HG03025 (cell line): ENCODE data around the gene FYN.

Experiments
- ATAC-seq: cut with Tn5 transposase; IDR thresholded peaks from one replicate; pipeline ENCODE4 v1.9.1; 2021; ENCODE audit warnings: mild to moderate bottlenecking, moderate library complexity; ENCODE audit not compliant: unreplicated experiment, low FRiP score

FYN gene

DNA sequence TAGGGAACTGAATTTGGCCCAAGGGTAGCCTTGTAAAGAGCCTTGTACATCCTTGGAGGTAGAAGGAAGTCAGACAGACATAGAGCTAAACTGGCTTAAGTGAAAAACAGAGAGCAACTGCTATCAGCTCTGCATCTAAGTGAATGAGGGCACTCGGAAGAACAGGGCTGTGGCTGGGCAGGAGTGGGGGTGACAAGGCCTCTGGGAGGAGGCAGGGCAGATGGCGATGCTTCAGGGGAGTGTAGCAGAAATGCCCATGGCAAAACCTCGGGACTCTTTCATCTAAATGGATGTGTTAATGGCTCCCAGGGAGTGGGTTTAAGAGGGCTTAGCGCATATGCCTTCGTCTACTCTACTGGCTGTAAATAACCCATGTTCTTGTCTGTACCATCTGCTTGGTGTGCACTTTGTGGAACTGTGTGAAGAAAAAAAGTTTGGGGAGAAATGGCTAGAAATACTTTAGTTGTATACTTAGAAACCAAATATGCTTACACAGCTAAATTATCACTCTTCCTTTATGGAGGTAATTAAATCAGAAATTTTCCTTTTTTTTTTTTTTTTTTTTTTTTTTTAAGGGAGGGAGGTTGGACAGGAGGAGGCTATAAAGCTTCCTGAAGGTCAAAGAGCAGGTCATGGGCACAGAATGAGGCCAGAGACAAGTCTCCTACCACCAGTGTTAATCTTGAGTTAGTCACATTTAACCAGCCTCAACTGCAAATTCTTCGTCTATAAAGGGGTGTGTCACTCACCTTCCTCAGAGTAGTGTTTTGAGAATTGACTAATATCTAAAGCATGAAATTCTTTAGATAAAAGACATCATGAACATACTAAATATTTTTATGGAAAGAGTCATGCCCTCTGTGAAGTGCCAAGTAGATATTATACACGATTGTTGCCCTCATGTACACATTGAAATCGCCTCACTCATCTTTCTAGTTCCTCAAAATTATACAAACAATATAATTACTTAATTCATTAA lies 60.9 kb downstream of the FYN start:
- ATAC-seq = no peak

DNA sequence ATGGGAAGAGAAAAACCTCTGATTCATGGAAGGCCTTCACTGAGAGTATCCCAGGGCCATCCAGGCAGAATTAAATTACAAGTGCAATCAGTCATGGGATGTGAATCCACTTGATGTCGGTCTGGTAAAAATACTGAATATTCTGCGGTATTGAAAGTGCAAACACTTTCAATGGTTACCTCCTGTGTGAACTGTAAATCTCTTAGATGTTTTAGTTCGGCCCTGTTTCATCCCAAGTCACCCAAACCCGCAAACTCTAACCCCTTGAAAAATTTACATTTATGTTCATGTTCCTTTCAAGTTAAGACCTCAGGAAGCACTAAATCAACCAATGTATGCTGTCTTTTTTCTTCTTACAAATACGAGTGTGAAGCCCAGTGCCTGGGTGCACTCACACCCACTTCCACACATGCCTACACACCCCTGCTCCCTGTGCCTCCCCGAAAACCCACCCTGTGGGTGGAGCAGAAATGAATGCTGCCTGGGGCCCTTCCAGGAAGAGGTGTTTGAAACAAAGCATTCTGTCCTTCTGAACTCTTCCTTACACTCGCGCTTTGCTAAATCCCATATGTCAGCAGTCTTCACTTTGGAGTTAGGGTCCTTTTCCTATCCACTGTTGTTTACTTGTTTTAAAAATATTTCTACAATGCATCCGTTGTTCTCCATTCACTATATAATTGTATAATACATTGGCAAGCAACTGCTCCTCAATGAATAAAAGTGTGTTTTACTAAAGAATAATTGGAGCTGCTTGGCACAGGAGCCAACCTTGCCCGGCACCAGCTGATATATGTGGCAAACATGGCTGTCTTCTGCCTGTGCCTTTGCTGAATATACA lies 62.7 kb downstream of the FYN start:
- ATAC-seq = no peak

DNA sequence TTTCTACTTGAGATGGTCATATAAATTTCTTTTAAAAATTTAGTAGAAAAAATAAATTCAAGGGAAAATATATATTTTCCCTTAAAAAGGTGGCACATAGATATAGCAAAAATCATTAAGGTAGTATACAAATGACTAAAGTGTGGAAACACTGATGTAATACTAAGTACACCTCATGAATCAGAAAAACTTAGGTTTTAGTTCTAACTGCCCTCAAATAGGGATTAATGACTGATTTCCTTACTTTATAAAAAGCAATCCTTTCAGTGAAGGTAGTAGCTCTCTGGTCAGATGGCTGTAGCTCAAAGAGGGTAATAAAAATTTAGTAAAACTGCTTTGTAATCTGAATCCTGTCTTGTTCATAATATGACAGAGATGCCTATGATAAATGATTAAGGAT lies 63.5 kb downstream of the FYN start:
- ATAC-seq = no peak

DNA sequence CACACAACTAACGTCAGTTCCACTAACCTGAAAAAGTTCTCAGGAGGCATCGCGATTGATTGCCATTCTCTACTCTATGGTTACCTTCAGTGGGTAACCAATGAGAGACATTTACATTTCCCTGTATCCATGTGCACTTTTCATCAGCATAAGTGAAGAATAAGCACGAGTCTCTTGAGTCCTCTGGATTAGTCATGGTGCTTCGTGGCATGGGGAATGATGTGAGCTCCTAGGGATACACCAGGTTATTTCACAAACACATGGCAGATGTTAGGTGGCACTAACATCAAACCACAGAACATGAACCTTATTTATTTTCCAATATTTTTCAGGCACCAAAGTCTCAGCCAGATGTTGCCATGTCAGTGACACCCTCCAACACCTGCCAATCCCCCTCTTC lies 64.0 kb downstream of the FYN start:
- no peak for ATAC-seq

DNA sequence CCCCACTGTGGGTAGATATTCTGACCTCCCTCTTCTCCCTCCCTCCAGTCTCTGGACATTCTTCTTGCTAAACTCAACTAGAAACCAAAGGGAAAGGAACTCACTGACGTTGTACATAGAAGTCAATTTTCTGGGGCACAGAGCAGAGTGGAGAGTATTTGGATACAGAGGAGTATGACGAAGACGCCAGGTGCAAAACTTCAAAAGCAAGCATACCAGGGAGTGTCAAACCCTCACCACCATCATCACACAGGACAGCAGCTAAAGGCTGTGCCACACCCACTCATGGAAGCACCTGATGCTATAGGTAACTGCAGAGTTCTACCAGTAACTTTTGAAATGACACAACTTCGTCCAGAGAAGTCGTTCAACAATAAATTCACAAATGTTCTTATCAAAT lies 64.8 kb downstream of the FYN start:
- ATAC-seq = no peak

DNA sequence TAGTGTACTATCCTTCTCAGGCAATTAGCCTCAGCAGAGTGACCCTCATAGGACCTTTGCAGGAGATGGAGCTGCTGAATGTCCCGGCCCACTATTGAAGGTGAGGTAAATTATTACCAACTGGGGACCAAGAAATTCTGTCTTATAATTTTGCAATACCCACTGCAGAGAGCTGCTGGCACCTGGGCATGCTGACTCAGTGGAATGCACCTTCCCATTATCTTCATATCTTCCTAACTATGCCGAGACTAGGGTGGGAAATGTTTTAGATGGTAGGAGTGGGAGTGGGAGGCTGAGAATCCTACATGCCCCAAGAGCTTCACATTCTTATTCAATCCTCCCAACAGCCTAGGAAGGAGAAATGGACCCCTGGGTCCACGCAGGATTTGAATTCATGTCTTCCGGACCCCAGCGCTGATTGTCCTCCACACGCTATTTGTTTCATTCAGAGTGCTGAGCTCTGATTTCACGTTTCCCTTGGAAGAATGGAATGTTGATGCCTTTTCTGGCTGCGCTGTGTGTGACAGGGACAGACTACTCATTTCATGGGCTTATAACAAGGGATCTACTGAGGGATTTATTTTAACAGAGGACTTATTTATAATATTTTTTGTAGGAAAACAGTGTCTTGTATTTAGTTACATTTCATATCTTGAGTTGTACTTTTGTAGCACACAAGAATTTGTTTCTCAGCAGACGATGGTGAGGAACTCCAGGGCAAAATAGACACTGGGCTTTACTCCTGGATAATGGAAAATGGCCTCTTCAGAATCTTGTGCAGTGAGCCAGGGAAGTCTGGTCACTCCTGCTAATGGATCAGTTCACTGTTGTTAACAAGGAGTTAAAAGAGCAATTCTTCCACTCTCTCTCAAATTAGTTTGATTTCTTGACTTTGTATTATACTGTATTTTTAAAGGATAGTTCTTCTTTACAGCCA lies 66.4 kb downstream of the FYN start:
- ATAC-seq = no peak

DNA sequence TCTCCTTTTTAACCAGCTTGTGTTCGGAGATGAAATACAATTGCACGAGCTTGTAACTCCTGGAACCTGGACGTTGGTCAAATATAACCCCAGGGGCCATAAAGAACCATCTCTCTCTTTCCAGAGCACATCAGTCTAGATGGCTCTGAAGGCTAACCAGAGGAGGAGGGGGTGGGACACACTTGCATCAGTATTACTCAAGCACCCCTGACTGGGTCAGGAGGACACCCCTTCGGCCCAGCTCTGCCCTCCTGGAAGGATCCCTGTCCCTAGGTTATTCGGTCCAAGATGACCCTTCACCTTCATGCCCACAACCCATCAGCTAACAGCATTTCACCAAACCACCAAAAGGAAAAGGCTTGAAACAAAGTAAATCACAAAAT lies 67.1 kb downstream of the FYN start:
- no peak for ATAC-seq

DNA sequence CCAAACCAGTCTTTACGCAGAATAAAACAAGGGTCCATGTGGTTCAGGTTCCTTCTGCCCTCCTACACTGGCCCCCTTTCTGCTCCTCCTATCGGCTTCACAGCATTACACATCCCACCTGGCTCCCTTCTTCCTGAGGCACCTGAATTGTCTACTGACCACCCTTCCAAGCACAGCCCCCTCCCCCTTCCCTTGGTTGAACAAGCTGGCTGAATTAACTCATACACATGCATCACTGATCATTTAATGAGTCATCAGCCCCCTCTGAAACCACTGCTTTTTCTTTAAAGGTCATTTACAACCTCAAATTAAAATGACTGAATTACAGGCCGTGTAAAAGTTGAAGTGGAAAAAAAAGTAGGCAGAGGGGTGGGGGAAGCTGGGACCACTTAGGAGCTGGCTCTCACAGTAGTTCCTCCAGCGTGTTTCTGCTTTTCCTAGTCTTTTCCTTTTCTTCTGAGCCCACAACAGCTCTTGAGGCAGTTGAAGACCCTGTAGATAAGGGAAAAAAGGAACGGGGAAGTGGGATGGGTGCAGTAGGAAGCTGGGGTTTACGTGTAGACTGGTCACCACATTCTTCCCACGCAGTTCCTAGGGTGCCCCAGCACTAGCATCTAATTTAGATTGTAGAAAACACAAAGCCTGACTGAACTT lies 67.6 kb downstream of the FYN start:
- no peak for ATAC-seq

DNA sequence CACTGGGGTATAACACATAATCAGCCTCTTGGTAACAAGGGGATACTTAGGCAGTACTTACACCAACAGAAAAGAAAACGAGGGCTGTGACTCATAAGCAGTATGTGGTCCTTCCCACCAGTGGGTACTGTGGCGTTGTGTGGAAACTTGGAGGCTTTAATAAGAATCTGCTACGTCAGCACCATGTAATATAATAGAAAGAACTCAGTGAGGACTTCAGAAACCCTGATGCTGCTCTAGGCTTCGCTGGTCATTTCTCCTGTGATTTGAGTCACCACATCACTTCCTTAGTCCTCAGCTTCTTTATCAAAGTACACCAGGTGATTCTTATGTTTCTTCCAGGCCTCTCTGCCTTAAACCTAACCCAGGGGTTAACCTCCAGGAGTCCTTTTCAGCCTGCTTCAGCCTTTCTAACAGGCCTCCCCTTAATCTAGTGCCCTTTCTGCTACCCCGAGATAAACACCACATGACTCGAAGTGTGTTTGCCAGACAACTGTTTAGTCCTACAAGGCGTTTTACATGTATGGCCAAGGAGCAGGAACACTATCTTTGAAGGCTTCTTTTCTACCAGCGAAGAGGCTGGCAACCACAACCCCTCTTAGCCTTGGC lies 68.5 kb downstream of the FYN start:
- no peak for ATAC-seq

DNA sequence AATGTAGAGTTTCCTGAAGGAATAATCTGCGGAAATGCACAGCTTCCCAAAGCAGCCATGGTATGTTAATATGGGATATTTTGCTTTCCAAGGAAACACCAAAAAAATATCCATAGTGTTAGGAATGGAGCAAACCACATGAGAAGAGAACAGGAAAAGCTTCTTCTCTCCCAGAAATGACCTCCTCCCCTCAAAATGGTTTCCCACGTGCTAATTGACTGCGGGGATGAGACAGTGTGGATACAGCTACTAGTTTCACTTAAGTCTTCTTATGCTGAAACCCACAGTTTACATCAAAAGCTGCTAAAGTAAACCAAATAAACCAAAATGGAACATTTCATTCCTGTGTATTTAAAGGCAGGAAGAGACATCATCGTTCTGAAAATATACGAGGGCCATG lies 69.4 kb downstream of the FYN start:
- ATAC-seq = no peak

DNA sequence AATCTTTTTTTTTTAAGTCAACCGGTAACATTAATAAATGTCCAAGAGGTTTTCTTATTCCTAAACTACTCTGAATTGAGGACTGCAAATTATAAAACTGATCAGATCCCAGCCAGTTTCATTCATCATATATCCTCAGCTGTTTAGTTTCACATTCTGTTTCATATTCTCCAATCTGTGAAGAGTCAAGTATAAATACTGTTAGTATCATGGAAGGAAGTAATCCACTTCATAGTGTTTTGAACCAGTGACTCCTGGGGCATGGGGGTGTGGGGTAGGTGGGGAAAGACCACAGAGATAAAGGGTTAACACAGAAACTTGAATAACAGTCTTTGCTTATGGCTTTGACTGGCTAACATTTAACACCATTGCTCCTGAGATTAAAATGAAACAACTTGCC lies 69.9 kb downstream of the FYN start:
- ATAC-seq = no peak

DNA sequence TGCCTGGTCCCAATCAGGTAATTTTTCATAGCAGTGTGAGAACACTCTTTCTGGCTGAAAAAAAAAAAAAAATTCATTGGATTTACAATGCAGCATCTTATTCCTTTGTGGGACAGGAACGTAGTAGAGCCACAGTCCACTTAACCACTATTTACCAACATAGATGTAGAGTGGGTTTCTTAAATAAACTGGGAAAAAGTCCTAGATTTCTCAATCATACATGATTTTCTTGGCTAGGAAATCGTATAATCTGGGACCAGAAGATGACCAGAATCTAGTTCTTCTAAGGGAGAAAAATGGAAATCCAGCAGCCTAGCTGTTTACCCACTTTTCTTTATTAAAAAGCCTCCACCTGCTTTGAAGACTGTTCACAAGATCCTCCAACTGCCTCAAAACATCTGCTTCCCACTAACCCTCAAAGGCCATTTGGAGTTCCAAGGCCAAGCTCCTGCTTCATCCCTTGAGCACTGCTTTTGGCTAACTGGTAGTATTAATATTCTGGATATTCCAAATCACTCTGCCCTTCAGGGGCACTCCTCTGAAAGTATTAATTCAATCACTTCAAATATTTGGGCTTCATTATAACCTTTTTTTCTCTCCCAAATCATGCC lies 70.4 kb downstream of the FYN start:
- no peak for ATAC-seq

DNA sequence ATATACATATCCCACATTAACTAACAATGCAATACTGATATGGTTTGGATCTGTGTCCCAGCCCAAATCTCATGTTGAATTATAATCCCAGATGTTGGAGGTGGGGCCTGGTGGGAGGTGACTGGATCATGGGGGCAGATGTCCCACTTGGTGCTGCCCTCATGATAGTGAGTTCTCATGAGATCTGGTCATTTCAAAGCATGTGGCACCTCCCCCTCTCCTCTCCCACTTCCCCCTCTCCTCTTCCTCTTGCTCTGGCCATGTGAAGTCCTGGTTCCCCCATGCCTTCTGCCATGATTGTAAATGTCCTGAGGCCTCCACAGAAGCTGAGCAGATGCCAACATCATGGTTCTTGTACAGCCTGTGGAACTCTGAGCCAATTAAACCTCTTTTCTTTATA lies 71.2 kb downstream of the FYN start:
- ATAC-seq = no peak

DNA sequence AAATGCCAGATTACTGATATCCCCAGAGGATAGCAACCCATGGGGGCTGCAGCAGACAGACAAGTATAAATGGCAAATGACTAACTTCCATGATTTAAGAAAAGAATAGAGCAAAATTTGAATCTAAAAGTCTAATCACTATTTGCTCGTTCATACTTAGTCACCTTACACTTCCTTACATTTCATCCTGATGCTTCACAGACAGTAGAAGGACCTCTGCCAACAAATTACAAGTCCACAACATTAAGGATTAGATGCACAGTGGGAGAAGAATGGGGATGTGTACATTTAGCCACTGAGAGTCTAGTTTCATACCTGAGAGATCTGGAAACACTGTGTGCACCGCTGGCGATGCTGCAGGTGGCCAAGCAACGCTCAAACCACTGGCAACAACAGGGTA lies 72.4 kb downstream of the FYN start:
- no peak for ATAC-seq

DNA sequence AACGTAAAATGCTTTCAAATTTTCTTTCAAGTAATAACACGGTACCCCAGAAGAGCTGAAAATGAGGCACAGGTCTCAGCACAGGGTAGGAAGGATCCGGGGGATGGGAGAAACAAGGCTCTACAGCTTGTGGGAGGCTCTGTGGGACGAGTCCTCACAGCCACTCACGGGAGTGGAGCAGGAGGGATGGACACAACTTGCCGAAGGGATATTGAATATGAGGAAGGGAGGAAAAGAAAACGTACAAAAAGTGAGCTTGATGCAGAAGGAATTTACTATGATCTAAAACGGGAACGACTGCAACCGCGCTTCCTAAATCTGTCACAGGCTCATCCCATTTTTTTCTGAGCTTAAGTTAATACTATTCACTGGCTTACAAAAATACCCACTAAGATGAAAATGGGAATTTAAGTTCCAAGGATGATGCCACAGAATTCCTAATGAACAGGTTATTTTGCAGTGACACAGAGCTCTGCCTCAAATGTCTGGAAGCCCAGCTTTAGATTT lies 72.9 kb downstream of the FYN start:
- no peak for ATAC-seq

DNA sequence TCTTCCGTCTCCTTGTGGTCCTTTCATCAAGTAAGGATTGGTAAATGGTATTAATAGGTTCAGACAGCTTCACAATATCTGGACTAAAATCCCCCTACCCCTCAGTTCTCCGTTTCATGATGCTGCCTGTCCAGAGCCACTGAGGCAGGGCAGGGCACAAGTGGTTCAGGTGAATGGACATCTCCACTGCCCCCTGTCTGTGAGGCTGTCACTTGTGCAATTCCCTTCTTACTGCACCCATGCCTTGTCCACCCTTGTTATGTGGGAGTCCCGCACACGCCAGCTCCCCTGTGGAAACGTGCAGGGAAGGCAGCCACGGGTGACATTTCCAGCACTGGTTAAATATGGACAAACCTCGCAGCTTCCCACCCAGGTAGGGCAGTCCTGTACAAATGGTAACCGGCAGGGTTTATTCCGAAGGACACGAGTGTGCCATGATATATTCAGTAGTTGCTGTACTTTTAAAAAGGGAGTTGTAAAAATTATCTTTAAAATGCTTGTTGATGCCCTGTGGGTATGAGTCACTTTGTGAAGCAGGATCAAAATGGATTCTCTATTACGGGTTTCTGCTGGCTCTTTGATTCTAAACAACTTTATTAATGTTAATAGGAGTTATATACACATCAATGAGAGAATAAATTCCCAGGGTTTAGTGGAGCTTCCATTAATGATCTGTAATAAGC lies 73.5 kb downstream of the FYN start:
- ATAC-seq = no peak

DNA sequence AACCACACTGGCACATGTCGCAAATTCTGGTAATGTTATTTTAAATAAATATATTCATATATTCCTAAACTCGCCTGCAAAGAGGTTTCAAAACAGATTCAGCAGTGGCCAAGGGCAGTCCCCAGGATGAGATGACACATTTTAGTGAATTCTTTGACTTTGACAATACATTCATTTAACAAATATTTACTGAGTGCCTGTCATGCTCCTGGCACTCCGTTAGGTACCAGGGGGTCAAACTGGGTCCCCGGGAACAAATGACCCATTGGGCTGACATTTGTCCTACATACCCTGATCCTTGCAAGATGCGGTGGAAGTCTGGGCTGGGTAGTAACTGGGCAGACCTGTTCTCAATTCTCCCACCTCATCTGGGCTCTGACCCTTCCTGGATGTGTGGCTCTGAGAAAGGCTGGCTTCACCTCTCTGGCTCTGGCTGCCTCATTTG lies 74.9 kb downstream of the FYN start:
- no peak for ATAC-seq

DNA sequence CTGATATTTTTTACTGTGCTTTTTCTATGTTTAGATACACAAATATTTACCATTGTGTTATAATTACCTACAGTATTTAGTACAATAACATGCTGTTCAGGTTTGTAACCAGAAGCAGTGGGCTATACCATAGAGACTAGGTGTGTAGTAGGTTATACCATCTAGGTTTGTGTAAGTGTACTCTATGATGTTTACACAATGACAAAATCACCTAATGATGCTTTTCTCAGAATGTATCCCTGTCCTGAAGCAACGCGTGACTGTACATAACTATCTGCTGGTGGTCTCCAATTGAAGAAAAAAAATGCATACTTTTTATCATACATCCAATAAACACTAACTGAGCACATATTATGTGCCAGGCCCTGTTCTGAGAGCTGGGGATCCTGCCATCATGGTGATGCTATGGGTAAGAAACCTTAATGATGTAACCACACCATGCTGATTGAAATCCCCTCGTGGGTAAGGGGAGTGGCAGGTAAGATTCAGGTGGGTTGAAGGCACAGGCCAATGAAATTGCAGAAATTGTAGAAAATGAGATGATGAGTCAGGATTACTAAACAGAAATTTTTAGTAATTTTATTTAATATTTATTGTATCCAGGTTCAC lies 76.8 kb downstream of the FYN start:
- ATAC-seq = no peak
